Middle frontal gyrus (tissue), 1 donor: ENCODE results near the gene PIGP.
"Not testable (repeated sequence)": the region's sequence is repeated elsewhere in the genome, so short reads cannot be mapped to it uniquely, and the experiment has no call there.

Source experiments
- DNase-seq: peaks from one replicate; pipeline ENCODE4 v3.0.0-alpha.2; 2015; ENCODE audit warnings: low spot score; ENCODE audit errors: extremely low spot score

PIGP gene

GRCh38 chr21:37045149-37045548 is 27.7 kb downstream of the PIGP start:
- DNase-seq = no peak

GRCh38 chr21:37044643-37045042 is 28.2 kb downstream of the PIGP start:
- DNase-seq = no peak

GRCh38 chr21:37043818-37044217 is 29.1 kb downstream of the PIGP start:
- DNase-seq = no peak

- no peak for DNase-seq
These were observed 31.1 kb downstream of the PIGP start for GRCh38 chr21:37041706-37042271.

GRCh38 chr21:37040212-37040611 is 32.7 kb downstream of the PIGP start:
- no peak for DNase-seq

- no peak for DNase-seq
These were observed 33.3 kb downstream of the PIGP start for GRCh38 chr21:37039411-37040075.

GRCh38 chr21:37036177-37036576 is 36.7 kb downstream of the PIGP start:
- DNase-seq = no peak

- DNase-seq = not testable (repeated sequence)
These were observed 38.5 kb downstream of the PIGP start for GRCh38 chr21:37034394-37034793.

GRCh38 chr21:37032877-37033471 is 39.9 kb downstream of the PIGP start:
- DNase-seq = peak; percentile 29

GRCh38 chr21:37032293-37032692 is 40.6 kb downstream of the PIGP start:
- no peak for DNase-seq

GRCh38 chr21:37030864-37031263 is 42.0 kb downstream of the PIGP start:
- no peak for DNase-seq

GRCh38 chr21:37028570-37028969 is 44.3 kb downstream of the PIGP start:
- DNase-seq = no peak

- DNase-seq = no peak
These were observed 46.4 kb downstream of the PIGP start for GRCh38 chr21:37026499-37026898.

- no peak for DNase-seq
These were observed 54.8 kb downstream of the PIGP start for GRCh38 chr21:37017951-37018679.
